Stromal cell of bone marrow (primary cell): ENCODE measurements around the gene GRB10.
"Not testable (repeated sequence)": the region's sequence is repeated elsewhere in the genome, so short reads cannot be mapped to it uniquely, and the experiment has no call there.

Experiments
- DNase-seq: peaks from one replicate; pipeline ENCODE4 v3.0.0-alpha.2; 2012; ENCODE audit warnings: low read depth

The GRB10 gene

GRCh38 chr7:50743016-50743415 lies 39.7 kb downstream of the GRB10 start:
- no peak for DNase-seq

DNA sequence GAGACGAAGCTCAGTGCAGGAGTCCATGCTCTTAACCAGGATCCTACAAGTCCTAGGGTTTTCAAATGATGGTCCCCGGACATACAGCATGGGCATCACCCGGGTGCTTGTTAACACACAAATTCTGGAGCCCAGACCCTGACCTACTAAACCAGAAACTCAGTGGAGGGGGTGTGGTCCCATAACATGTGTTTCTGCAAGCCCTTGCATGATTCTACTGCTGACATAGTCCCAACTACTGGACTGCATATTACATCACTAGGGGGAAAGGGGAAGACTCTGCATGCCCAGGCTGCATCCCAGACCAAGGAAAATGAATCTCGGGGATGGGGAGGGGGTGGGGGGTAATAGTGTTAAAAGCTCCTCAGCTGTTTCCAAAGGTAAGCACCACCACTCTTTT lies 40.3 kb downstream of the GRB10 start:
- no peak for DNase-seq

GRCh38 chr7:50739744-50740435 lies 42.8 kb downstream of the GRB10 start:
- no peak for DNase-seq

- no peak for DNase-seq
Measured at GRCh38 chr7:50738932-50739331, 43.8 kb downstream of the GRB10 start.

DNA sequence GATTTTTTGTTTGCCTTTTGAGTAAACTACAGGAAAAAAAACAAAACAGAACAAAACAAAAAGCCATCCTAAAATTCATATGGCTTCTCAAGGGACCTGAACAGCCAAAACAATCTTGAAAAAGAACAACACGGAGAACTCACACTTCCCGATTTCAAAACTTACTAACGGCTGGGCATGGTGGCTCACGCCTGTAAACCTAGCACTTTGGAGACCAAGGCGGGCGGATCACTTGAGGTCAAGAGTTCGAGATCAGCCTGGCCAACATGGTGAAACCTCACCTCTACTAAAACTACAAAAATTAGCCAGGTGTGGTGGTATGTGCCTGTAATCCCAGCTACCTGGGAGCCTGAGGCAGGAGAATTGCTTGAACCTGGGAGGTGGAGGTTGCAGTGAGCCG lies 46.9 kb downstream of the GRB10 start:
- not testable (repeated sequence) for DNase-seq

- no peak for DNase-seq
Measured at GRCh38 chr7:50735333-50735732, 47.4 kb downstream of the GRB10 start.

DNA sequence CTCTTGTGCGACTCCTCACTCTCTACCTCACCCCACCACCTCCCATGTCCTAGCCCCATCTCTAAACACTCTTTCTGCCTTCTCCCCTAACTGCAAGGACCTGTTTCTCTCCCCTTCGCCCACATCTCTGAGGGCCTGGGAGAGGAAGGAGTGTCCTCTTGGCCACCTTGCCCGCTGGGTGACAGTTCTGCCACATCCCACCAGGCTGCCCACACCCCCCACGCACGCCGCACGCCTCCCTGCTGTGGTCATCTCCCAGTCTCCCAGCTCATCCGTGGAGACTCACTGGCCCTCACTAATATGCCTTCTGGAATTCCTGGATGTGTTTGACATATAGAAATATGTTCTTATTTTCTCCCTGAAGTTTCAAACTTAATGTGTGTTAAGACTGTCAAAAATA lies 48.5 kb downstream of the GRB10 start:
- no peak for DNase-seq

GRCh38 chr7:50733552-50733951 lies 49.1 kb downstream of the GRB10 start:
- DNase-seq: no peak

GRCh38 chr7:50731703-50732582 lies 50.8 kb downstream of the GRB10 start:
- no peak for DNase-seq

- no peak for DNase-seq
Measured at GRCh38 chr7:50730446-50731400, 52.0 kb downstream of the GRB10 start.

DNA sequence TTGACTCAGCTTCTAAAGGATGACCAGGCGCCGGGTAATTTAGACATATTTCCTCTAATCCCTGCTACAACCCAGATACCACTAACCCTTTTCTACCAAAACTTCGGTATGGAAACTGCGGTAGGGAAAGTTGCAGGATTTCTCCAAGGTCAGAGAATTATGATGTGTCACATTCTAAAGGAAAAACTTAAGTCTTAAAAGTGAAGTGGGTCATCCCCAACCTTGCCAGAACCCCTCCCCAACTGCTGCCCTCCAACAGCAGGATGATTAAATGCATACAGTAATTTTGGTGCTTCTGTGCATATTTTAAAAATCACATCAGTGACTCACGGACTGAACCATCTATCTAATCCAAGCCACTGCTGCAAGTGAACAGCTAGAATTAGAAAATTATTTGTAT lies 52.7 kb downstream of the GRB10 start:
- peak; percentile 36 for DNase-seq

DNA sequence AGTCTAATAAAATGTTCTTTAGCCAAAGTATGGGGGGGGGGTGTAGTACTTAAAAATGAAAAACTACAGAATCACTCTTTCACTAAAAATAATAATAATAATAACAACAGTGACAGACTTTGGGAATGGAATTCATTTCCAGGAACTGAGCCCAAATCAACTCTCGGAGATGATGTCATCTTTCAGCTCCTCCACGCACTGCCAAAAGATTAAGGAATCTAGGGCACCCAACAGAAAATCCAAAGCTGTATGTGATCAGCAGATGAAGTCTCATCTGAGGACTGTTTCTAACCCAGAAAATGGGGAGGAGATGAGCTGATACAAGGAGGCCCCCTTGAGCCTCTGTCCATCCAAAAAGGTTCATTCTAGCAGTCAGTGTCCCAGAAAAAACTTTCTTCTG lies 54.5 kb downstream of the GRB10 start:
- peak; percentile 64 for DNase-seq

GRCh38 chr7:50727711-50728110 lies 55.0 kb downstream of the GRB10 start:
- no peak for DNase-seq

DNA sequence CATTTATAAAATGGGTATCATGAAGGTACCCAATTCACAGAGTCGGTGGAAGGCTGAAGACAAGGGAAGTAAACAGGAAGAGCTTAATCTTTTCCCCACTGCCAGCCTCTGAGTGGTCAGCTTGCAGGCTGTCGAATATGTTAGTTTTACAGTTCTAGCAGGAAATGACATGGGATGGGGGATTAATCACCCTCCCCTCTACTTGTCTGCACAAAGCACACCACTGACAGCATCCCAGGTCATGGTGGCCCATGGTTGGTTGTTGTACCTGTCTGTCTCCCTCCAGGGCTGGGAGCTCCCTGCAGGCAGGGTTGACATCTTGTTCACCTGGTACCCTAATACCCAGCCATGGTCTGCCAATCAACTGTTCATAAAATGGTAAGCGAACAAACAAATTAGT lies 55.6 kb downstream of the GRB10 start:
- DNase-seq: no peak

- no peak for DNase-seq
Measured at GRCh38 chr7:50725774-50726173, 56.9 kb downstream of the GRB10 start.

DNA sequence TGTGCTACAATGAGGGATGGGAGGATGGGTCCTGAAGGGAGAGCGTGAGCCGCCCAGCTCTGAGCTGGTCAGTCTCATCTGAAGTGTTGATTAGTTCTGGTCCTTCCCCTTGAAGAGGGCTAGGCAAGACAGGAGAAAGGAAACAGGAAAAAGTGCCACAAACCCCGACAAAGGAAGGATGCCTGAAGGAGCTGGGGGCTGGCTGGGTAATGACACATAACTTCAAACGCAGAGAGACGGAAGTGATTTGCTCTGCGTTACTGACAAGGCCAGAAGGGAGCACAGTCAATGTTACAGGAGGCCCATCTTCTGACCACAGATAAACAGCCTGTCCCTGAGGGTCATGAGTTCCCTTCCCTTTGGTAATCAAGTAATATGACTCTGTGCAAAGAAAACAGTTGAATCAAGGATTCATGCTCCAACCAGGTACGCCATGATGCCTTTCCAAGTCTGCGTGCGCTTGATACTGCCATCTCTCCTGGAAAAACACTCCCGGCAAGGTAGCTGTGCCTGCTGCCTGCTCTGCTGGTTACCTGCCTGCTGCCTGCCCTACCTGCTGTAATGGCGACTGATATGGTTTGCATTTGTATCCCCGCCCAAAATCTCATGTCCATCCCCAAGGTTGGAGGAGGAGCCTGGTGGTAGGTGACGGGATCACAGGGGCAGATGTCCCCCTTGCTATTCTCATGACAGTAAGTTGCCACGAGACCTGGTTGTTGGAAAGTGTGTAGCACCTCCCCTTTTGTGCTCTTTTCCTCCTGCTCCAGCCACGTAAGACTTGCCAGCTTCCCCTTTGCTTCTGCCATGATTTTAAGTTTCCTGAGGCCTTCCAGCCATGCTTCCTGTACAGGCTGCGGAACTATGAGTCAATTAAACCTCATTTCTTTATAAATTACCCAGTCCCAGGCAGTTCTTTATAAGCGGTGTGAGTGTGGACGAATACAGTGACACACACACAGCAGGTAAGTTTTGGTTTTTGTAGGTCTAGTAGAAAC lies 57.9 kb downstream of the GRB10 start:
- DNase-seq: no peak

GRCh38 chr7:50723888-50724287 lies 58.8 kb downstream of the GRB10 start:
- no peak for DNase-seq

DNA sequence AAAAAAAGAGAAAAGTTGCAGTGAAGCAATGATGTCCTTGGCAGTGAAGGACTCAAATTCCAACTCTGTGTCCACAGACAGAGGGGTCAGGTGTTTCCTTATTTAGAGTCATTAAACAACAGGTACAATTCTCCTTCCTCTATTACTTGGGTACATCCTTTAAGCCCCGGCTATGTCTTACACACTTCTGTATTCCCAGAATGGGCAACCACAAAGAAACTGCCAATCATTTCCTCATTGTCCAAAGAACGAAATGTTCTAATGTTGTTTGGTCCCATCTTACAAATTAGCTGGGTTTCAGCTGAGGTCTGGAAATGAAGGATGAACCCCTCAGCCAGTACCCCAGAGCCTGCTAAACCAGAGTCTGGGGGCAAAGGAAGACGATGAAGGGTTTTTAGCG lies 59.5 kb downstream of the GRB10 start:
- no peak for DNase-seq

- no peak for DNase-seq
Measured at GRCh38 chr7:50721661-50722259, 60.9 kb downstream of the GRB10 start.

DNA sequence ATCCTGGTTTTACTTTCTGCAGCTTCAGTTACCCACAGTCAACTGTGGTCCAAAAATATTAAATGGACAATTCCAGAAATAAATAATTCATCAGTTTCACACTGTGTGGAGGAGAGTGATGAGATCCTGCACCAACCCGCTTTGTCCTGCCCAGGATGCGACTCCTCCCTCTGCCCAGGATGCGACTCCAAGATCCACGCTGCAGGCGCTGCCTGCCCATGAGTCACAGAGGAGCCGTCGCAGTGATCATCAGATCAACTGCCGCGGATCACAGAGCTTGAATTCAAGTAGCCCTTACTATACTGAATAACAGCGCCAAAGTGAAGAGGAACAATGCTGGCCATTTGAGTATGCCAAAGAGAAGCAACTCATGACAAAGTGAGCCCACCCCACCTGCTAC lies 61.5 kb downstream of the GRB10 start:
- DNase-seq: no peak

- no peak for DNase-seq
Measured at GRCh38 chr7:50720295-50720694, 62.4 kb downstream of the GRB10 start.
